DMS153 (cell line): Measurements from ENCODE around the gene ONECUT1.
A peak's percentile ranks its signal among the peaks of the same experiment; 100 is the strongest.

Source experiments
- DNase-seq: peaks from one replicate; lab custom pipeline; 2025; lab: John Stamatoyannopoulos, UW

The ONECUT1 gene

GRCh38 chr15:52782514-52782913 lies 7.6 kb downstream of the ONECUT1 start:
- no peak for DNase-seq

GRCh38 chr15:52780172-52780980 lies 9.8 kb downstream of the ONECUT1 start:
- DNase-seq, result no peak

GRCh38 chr15:52778457-52778856 lies 11.7 kb downstream of the ONECUT1 start:
- DNase-seq, result no peak

GRCh38 chr15:52772766-52773165 lies 17.4 kb downstream of the ONECUT1 start:
- DNase-seq, result no peak

GRCh38 chr15:52765785-52766184 lies 24.4 kb downstream of the ONECUT1 start:
- DNase-seq, result no peak

GRCh38 chr15:52764731-52765130 lies 25.4 kb downstream of the ONECUT1 start:
- no peak for DNase-seq

- no peak for DNase-seq
These were observed 27.5 kb downstream of the ONECUT1 start for GRCh38 chr15:52762621-52763020.

- DNase-seq, result no peak
These were observed 29.6 kb downstream of the ONECUT1 start for GRCh38 chr15:52760562-52760961.

GRCh38 chr15:52759969-52760368 lies 30.2 kb downstream of the ONECUT1 start:
- DNase-seq, result no peak

GRCh38 chr15:52757496-52757895 lies 32.6 kb downstream of the ONECUT1 start:
- no peak for DNase-seq

- DNase-seq, result no peak
These were observed 38.6 kb downstream of the ONECUT1 start for GRCh38 chr15:52751522-52751921.

GRCh38 chr15:52749258-52749657 lies 40.9 kb downstream of the ONECUT1 start:
- no peak for DNase-seq

- no peak for DNase-seq
These were observed 43.9 kb downstream of the ONECUT1 start for GRCh38 chr15:52746162-52746757.

GRCh38 chr15:52745326-52746161 lies 44.6 kb downstream of the ONECUT1 start:
- no peak for DNase-seq

- DNase-seq, result no peak
These were observed 51.8 kb downstream of the ONECUT1 start for GRCh38 chr15:52738311-52738710.

- DNase-seq, result no peak
These were observed 52.4 kb downstream of the ONECUT1 start for GRCh38 chr15:52737720-52738119.

- peak; percentile 41 for DNase-seq
These were observed 54.7 kb downstream of the ONECUT1 start for GRCh38 chr15:52735231-52736089.

- DNase-seq, result no peak
These were observed 55.8 kb downstream of the ONECUT1 start for GRCh38 chr15:52734329-52734728.

- no peak for DNase-seq
These were observed 56.4 kb downstream of the ONECUT1 start for GRCh38 chr15:52733696-52734255.

GRCh38 chr15:52733088-52733487 lies 57.0 kb downstream of the ONECUT1 start:
- DNase-seq, result no peak

GRCh38 chr15:52732551-52732950 lies 57.6 kb downstream of the ONECUT1 start:
- DNase-seq, result no peak
